Gastroesophageal sphincter (tissue), 4 donors: ENCODE data around the gene RRAS. TPM values are rescaled to one million over a fixed set of nuclear protein-coding genes. Genes with fewer than 3 reads are reported as not detected.

Experiments used
- ATAC-seq: fragments of 150-250 bp; one replicate; pipeline ENCODE4 v1.9.1; 2016; ENCODE audit warnings: mild to moderate bottlenecking, moderate library complexity
- H3K27ac ChIP-seq, 4 donors: fragments of 200-600 bp; sonication (generic) in 3 of 4; 1 replicate in 3 of 4; 2 replicates in 1 of 4; pipeline ENCODE4 v1.5.1; 2016 to 2019
- H3K27me3 ChIP-seq: fragments of 200-600 bp; sonication (generic); one replicate; pipeline ENCODE4 v1.5.1; 2019
- H3K36me3 ChIP-seq, 2 donors: fragments of 200-600 bp; sonication (generic); one replicate each; pipeline ENCODE4 v1.5.1; 2019; ENCODE audit warnings: control low read depth in 1 of 2
- H3K4me1 ChIP-seq, 3 donors: fragments of 200-600 bp; sonication (generic); 1 replicate in 2 of 3; 2 replicates in 1 of 3; pipeline ENCODE4 v1.5.1; 2016 to 2019; ENCODE audit warnings: control low read depth in 2 of 3
- H3K4me3 ChIP-seq, 2 donors: fragments of 200-600 bp; sonication (generic); one replicate each; pipeline ENCODE4 v1.5.1; 2019; ENCODE audit warnings: mild to moderate bottlenecking in 1 of 2, moderate library complexity in 1 of 2
- H3K9me3 ChIP-seq, 3 donors: fragments of 200-600 bp; sonication (generic); one replicate each; pipeline ENCODE4 v1.5.1; 2017 to 2019; ENCODE audit warnings: control low read depth in 2 of 3
- EP300 ChIP-seq: sonication (generic); formaldehyde crosslinking; IDR thresholded peaks from one replicate; pipeline ENCODE4 v1.6.1; 2017; ENCODE audit warnings: antibody characterized with exemption, mild to moderate bottlenecking
- POLR2A ChIP-seq, 2 donors: fragments of 450-650 bp; IDR thresholded peaks; one replicate each; pipeline ENCODE4 v1.6.1; 2017; ENCODE audit warnings: antibody characterized with exemption in 2 of 2, mild to moderate bottlenecking in 2 of 2, moderate library complexity in 1 of 2
- POLR2AphosphoS5 ChIP-seq: sonication (generic); formaldehyde crosslinking; IDR thresholded peaks from one replicate; pipeline ENCODE4 v1.6.1; 2017; ENCODE audit warnings: antibody characterized with exemption
- WGBS, 2 donors: methylation state at CpG; one replicate each; pipeline ENCODE4 v1.1.5; 2018; ENCODE audit warnings: low coverage in 1 of 2; 5-methylcytosine and 5-hydroxymethylcytosine counted together
- total RNA-seq, 4 donors: library from RNA; depleted of rRNA; stranded (reverse); fragments of >200 nt; gene quantifications; one replicate each; pipeline ENCODE4 v1.1.0, GENCODE V29; 2016
- TF ChIP-seq, protein P1 (sequence below), 4 experiments: fragments of 200-600 bp in 2 of 4; fragments of 450-650 bp in 2 of 4; sonication (generic) in 1 of 4; IDR thresholded peaks; one replicate each; pipeline ENCODE4 v1.5.1; 2017 to 2019; ENCODE audit warnings: antibody characterized with exemption in 4 of 4, mild to moderate bottlenecking in 2 of 4, moderate library complexity in 2 of 4

The RRAS gene
- 100 to 1,000 TPM; 100 to 162 (median 136) TPM for total RNA-seq

DNA sequence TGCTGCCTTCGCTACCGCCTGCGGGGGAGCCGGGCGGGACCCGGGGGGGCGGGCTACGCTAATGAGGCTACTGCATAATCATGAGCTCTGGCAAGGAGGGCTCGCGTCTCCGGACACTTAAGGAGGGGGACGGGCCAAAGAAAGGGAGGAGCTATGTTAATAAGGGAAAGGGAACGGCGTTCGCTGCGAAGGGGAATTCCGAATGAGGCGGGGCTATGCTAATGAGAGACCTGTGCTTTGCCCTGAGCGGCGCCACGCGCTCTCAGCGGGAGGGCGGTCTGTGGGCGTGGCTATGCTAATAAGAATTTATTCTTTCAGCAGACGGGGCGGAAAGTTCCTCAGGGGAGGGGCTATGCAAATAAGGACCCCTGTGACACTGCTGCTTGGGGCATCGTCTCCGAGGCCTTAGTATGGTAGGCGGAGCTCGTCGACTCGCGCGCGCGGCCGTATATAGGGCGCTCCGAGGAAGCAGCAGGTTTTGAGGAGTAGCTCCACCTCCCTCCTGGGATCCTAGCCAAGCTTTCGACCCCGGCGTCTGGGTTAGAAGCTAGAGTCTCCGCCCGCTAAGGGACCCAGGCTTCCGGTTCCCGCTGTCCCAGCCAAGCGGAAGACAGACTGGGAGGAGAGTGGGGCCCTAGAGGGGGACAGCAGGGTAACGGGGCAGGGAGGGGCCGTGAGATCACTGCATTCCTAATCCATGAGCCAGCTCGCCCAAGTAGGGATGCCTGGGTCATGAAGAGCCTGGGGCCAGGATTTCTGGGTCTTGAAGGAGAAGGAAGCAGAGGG is at the start of gene RRAS:
TSS of gene RRAS (minus strand) at position 31 of the 786 bp plus-strand sequence. CDS start 45 bp downstream, outside the sequence.
- 0% methylated on average over 10 to 14 of the region's 51 CpGs for WGBS, 2 donors
- peak; percentile 98 for TF ChIP-seq POLR2AphosphoS5
- TF ChIP-seq POLR2A (IDR thresholded peaks at IDR 0.05), result peak; percentile 90 to 91
- no peak for TF ChIP-seq EP300

DNA sequence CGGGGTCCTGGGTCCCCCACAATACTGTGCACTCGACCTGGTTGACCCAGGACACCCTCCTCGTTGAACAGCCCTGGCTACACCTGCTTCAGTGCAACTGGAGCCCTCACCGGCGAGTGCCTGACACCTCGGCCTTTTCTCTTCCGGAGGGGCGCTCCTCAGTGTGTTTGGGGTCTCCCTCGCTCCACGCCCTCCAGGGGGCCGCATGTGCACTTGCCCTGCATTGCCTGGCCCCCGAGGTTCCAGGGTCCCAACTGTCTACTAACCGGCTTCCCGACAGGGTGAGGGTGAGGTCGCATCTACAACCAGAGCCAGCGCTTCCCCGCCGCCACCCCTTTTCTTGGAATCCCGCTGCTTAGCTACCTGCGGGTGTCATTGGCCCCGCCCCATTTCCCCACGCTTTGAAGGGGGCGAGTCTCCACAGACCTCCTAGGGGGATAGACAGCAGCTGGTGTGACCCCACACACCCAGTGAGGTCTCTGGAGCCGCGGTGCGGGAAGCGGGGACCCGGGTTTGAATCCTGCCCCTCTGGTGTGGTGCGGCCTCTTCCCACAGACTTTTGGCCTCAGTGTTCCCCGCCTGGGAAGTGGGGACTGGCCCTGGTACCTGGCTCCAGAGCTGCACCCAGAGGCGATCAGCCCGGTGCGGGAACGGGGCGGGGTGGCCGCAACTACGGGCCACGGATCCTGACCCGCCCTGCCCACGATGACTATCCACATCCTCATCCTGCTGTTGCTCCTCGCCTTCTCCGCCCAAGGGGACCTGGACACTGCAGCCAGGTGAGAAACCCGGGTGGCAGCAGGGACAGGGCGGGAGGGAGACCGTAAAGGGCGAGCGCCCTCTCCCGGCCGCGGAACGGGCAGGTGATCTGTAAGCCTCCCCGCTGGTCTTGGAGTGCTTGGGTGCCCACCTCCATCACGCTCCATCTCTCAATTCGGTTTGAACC is 49.5 kb upstream of the RRAS start, which contains the start of gene ADM5:
TSS of gene ADM5 (plus strand) at position 462 of the 946 bp plus-strand sequence. CDS start at position 706, 244 bp downstream.
- peaks cover 0 to 37% (median 24%) of the 10 kb centered on the region in 3 donors for H3K4me1 ChIP-seq
- H3K4me3 ChIP-seq, result peak within 1 kb of the TSS; percentile 25 to 52
- H3K36me3 ChIP-seq, result peaks cover 0 to 43% of the 10 kb centered on the region in 2 donors
- peaks cover 37% of the 10 kb centered on the region for H3K27me3 ChIP-seq
- H3K27ac ChIP-seq, result peak within 1 kb of the TSS in 3 of 4 donors; percentile 62 to 72 (median 71)
- ATAC-seq, result peak; percentile 35
- no peaks in the 10 kb centered on the region for H3K9me3 ChIP-seq
- 28% methylated on average over 5 of the region's 54 CpGs; no CpG with 5 or more reads in 1 of the 2 donors for WGBS, 2 donors
- TF ChIP-seq, protein P1, sequence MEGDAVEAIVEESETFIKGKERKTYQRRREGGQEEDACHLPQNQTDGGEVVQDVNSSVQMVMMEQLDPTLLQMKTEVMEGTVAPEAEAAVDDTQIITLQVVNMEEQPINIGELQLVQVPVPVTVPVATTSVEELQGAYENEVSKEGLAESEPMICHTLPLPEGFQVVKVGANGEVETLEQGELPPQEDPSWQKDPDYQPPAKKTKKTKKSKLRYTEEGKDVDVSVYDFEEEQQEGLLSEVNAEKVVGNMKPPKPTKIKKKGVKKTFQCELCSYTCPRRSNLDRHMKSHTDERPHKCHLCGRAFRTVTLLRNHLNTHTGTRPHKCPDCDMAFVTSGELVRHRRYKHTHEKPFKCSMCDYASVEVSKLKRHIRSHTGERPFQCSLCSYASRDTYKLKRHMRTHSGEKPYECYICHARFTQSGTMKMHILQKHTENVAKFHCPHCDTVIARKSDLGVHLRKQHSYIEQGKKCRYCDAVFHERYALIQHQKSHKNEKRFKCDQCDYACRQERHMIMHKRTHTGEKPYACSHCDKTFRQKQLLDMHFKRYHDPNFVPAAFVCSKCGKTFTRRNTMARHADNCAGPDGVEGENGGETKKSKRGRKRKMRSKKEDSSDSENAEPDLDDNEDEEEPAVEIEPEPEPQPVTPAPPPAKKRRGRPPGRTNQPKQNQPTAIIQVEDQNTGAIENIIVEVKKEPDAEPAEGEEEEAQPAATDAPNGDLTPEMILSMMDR (IDR thresholded peaks at IDR 0.05), result peak in 3 of 4 experiments; percentile 36 to 57 (median 42)
- TF ChIP-seq POLR2A (IDR thresholded peaks at IDR 0.05) (no peak), POLR2AphosphoS5 (no peak)

More for the DNA sequence above, at the start of gene RRAS:
- Histone ChIP-seq H3K9me3 (no peaks in the 10 kb centered on the region), H3K4me3 (peak within 1 kb of the TSS; percentile 76 to 91), H3K27me3 (no peaks in the 10 kb centered on the region), H3K36me3 (peaks cover 0 to 22% of the 10 kb centered on the region in 2 donors), H3K27ac (peak within 1 kb of the TSS; percentile 99 to 100 (median 100)), H3K4me1 (peaks cover 0 to 82% (median 31%) of the 10 kb centered on the region in 3 donors)
- ATAC-seq, result peak; percentile 78

DNA sequence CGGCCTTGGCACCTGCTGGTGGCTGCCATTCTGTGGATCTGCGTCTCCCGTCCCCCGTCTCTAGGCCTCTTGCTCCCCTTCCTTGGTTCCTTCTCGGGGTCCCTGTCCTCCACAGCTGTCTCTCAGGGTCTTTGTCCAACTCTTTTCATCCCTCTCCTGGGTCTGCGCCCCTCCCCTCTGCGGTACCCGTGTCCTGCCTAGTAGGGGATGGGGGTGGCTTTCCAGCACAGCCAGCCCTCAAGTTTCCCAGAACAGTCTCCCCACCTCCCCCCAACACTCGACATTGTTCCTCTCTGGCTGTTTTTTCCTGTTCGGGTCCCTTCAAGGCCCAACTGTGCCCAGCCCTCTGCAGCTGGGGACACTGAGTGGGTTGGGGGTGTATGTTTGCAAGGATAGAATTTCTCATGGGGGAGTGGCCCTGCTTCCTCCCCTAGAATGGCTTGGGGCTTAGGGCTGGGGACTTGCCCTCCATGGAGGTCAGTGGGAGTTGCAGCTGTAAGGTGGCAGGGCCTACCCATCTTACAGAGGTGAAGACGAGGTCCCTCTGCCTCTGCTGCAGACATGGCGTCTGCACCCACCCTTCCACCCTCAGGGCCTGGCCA is 48.7 kb upstream of the RRAS start:
- 78 to 80% methylated on average over 1 to 9 of the region's 12 CpGs for WGBS, 2 donors
- Histone ChIP-seq H3K27ac (peak overlapping the region in 3 of 4 donors; percentile 62 to 72 (median 71)), H3K27me3 (peaks cover 37% of the 10 kb centered on the region), H3K9me3 (no peaks in the 10 kb centered on the region), H3K4me1 (peaks cover 0 to 37% (median 24%) of the 10 kb centered on the region in 3 donors), H3K36me3 (peaks cover 0 to 51% of the 10 kb centered on the region in 2 donors), H3K4me3 (peak overlapping the region in 1 of 2 donors; percentile 52)
- no peak for ATAC-seq
- TF ChIP-seq, protein P1 (IDR thresholded peaks at IDR 0.05), result no peak
- no peak for TF ChIP-seq EP300
- no peak for TF ChIP-seq POLR2A (IDR thresholded peaks at IDR 0.05)
- no peak for TF ChIP-seq POLR2AphosphoS5

DNA sequence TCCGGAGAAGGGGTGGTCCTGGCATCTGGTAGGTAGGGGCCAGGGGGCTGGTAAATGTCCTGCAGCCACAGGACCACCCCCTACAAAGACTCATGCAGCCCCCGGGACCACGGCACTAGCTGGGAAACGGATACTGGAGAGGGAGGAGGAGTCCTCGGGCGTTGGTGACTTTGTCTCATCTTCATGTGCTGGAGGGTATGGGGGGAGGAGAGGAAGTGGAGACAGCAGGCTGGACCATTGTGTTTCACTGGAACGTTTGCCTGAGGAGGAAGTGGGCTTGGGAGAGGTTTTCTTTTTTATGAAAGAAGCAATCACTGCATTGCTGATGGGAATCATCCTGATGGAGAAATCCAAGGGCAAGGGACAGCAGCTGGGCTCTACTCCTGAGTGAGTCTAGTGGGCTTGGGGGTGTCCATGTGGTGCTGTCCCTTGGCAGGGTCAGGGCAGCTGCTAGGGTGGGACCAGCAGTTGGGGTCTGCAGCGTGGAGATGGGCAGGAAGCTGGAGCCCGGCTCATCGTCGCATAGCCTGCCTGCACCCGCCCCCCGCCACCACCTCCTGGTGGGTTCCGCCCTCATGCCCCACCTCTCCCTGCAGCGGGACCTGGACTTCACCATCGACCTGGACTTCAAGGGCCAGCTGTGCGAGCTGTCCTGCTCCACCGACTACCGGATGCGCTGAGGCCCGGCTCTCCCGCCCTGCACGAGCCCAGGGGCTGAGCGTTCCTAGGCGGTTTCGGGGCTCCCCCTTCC is 47.8 kb upstream of the RRAS start:
- peak overlapping the region in 1 of 2 donors; percentile 52 for H3K4me3 ChIP-seq

More for the DNA sequence above, 47.8 kb upstream of the RRAS start:
- WGBS, 2 donors, result 48 to 51% methylated on average over 2 to 11 of the region's 26 CpGs
- H3K36me3 ChIP-seq, result peaks cover 0 to 60% of the 10 kb centered on the region in 2 donors
- peak overlapping the region in 3 of 4 donors; percentile 54 to 71 (median 62) for H3K27ac ChIP-seq
- H3K4me1 ChIP-seq, result peaks cover 0 to 37% (median 24%) of the 10 kb centered on the region in 3 donors
- H3K27me3 ChIP-seq, result peaks cover 37% of the 10 kb centered on the region
- TF ChIP-seq EP300 (no peak), POLR2AphosphoS5 (no peak), POLR2A (IDR thresholded peaks at IDR 0.05) (no peak)
- TF ChIP-seq, protein P1 (IDR thresholded peaks at IDR 0.05), result no peak
- no peak for ATAC-seq
- no peaks in the 10 kb centered on the region for H3K9me3 ChIP-seq
